Loucy (cell line): Measurements from ENCODE around the gene USP11.

Experiments used
- H2AFZ ChIP-seq: fragments of 200-600 bp; sonication (generic); 2 replicates; pipeline ENCODE4 v1.6.0; 2016; ENCODE audit warnings: antibody characterized with exemption, mild to moderate bottlenecking, low read length, moderate library complexity
- H3F3A ChIP-seq: fragments of 200-600 bp; 2 replicates; pipeline ENCODE4 v1.6.0; 2016; ENCODE audit warnings: antibody characterized with exemption, low read depth, mild to moderate bottlenecking
- H3K27me3 ChIP-seq: fragments of 200-600 bp; sonication (generic); 2 replicates; pipeline ENCODE4 v1.6.1; 2014; ENCODE audit warnings: low read length, mild to moderate bottlenecking; ENCODE audit not compliant: insufficient read depth, poor library complexity, severe bottlenecking
- H3K36me3 ChIP-seq: fragments of 200-600 bp; sonication (generic); 2 replicates; pipeline ENCODE4 v1.6.1; 2016; ENCODE audit warnings: low read length; ENCODE audit not compliant: insufficient read depth
- H3K4me1 ChIP-seq: fragments of 200-600 bp; sonication (generic); 2 replicates; pipeline ENCODE4 v1.5.1; 2014; ENCODE audit warnings: low read length, mild to moderate bottlenecking; ENCODE audit not compliant: insufficient read depth, poor library complexity, severe bottlenecking
- H3K4me2 ChIP-seq: fragments of 200-600 bp; sonication (generic); 2 replicates; pipeline ENCODE4 v1.6.0; 2014; ENCODE audit warnings: antibody characterized with exemption, low read length, low read depth, mild to moderate bottlenecking; ENCODE audit not compliant: poor library complexity, severe bottlenecking
- H3K4me3 ChIP-seq: fragments of 200-600 bp; sonication (generic); 2 replicates; pipeline ENCODE4 v1.5.1; 2014; ENCODE audit warnings: low read length, mild to moderate bottlenecking, mixed read lengths; ENCODE audit not compliant: poor library complexity, severe bottlenecking
- H3K79me2 ChIP-seq: fragments of 200-600 bp; sonication (generic); 2 replicates; pipeline ENCODE4 v1.6.1; 2014; ENCODE audit warnings: low read length; ENCODE audit not compliant: insufficient read depth
- H3K9ac ChIP-seq: fragments of 200-600 bp; sonication (generic); 2 replicates; pipeline ENCODE4 v1.6.0; 2014; ENCODE audit warnings: mild to moderate bottlenecking, low read depth, low read length, moderate library complexity; ENCODE audit not compliant: poor library complexity, severe bottlenecking
- H3K9me2 ChIP-seq: fragments of 200-600 bp; sonication (generic); replicated peaks from 2 replicates; pipeline ENCODE4 v1.6.1; 2016; ENCODE audit warnings: low read depth, low read length, mixed read lengths
- H3K9me3 ChIP-seq: fragments of 200-600 bp; sonication (generic); 2 replicates; pipeline ENCODE4 v1.6.1; 2014; ENCODE audit warnings: mild to moderate bottlenecking, antibody characterized with exemption, low read length, low read depth; ENCODE audit not compliant: insufficient read depth
- H4K20me1 ChIP-seq: fragments of 200-600 bp; sonication (generic); 2 replicates; pipeline ENCODE4 v1.6.0; 2014; ENCODE audit warnings: antibody characterized with exemption, low read length, mild to moderate bottlenecking; ENCODE audit not compliant: insufficient read depth, poor library complexity, severe bottlenecking
- EZH2phosphoT487 ChIP-seq: fragments of 200-600 bp; IDR thresholded peaks from 2 replicates; pipeline ENCODE4 v1.6.1; 2018; ENCODE audit warnings: antibody characterized with exemption, mild to moderate bottlenecking, moderate library complexity, borderline replicate concordance
- TF ChIP-seq, protein P1 (sequence below): fragments of 200-600 bp; sonication (generic); conservative IDR thresholded peaks from 2 replicates; pipeline ENCODE4 v1.5.1; 2014; ENCODE audit warnings: mild to moderate bottlenecking, antibody characterized with exemption, low read length

Gene USP11

GRCh38 chrX:47193475-47194193 is 39.2 kb upstream of the USP11 start, which contains the start of gene UBA1:
UBA1 (plus strand) TSS chrX:47193829; CDS start chrX:47198803, 4,974 bp downstream.
- TF ChIP-seq EZH2phosphoT487, result no peak
- TF ChIP-seq, protein P1, sequence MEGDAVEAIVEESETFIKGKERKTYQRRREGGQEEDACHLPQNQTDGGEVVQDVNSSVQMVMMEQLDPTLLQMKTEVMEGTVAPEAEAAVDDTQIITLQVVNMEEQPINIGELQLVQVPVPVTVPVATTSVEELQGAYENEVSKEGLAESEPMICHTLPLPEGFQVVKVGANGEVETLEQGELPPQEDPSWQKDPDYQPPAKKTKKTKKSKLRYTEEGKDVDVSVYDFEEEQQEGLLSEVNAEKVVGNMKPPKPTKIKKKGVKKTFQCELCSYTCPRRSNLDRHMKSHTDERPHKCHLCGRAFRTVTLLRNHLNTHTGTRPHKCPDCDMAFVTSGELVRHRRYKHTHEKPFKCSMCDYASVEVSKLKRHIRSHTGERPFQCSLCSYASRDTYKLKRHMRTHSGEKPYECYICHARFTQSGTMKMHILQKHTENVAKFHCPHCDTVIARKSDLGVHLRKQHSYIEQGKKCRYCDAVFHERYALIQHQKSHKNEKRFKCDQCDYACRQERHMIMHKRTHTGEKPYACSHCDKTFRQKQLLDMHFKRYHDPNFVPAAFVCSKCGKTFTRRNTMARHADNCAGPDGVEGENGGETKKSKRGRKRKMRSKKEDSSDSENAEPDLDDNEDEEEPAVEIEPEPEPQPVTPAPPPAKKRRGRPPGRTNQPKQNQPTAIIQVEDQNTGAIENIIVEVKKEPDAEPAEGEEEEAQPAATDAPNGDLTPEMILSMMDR, result peak; percentile 58
- Histone ChIP-seq H2AFZ (0 out of 2 replicates have a peak within 1 kb of the TSS, but pooled peaks have one; percentile 49), H3K9ac (peak within 1 kb of the TSS; percentile 96), H3K27me3 (peaks cover 5% of the 10 kb centered on the region), H3K4me2 (peak within 1 kb of the TSS; percentile 92), H4K20me1 (peaks cover 36% of the 10 kb centered on the region), H3K9me2 (no peaks in the 10 kb centered on the region), H3K4me1 (peaks cover 28% of the 10 kb centered on the region), H3F3A (no peaks in the 10 kb centered on the region), H3K9me3 (no peaks in the 10 kb centered on the region), H3K36me3 (peaks cover 3% of the 10 kb centered on the region; the same call in 1 of the 2 replicates), H3K4me3 (peak within 1 kb of the TSS; percentile 97), H3K79me2 (peaks cover 63% of the 10 kb centered on the region)

- H3K4me1 ChIP-seq, result peaks cover 28% of the 10 kb centered on the region
- H3K79me2 ChIP-seq, result peaks cover 70% of the 10 kb centered on the region
- TF ChIP-seq EZH2phosphoT487, result no peak
- TF ChIP-seq, protein P1, result no peak
- H3F3A ChIP-seq, result no peaks in the 10 kb centered on the region
- peaks cover 5% of the 10 kb centered on the region for H3K27me3 ChIP-seq
- peak overlapping the region; percentile 97 for H3K4me3 ChIP-seq
- H3K9ac ChIP-seq, result peak overlapping the region; percentile 96
- H3K9me3 ChIP-seq, result no peaks in the 10 kb centered on the region
- peak overlapping the region; percentile 92 for H3K4me2 ChIP-seq
- peaks cover 10% of the 10 kb centered on the region; the same call in 1 of the 2 replicates for H3K36me3 ChIP-seq
- H2AFZ ChIP-seq, result no peak overlapping the region
- H3K9me2 ChIP-seq, result no peaks in the 10 kb centered on the region
- H4K20me1 ChIP-seq, result peaks cover 40% of the 10 kb centered on the region
Measured at GRCh38 chrX:47194194-47194787, 38.5 kb upstream of the USP11 start.

GRCh38 chrX:47196098-47196497 is 36.7 kb upstream of the USP11 start:
- Histone ChIP-seq H3K36me3 (peaks cover 25% of the 10 kb centered on the region; the same call in 1 of the 2 replicates), H4K20me1 (peaks cover 40% of the 10 kb centered on the region), H3K27me3 (peaks cover 5% of the 10 kb centered on the region), H2AFZ (no peak overlapping the region), H3K9ac (peak overlapping the region; percentile 96), H3F3A (no peaks in the 10 kb centered on the region), H3K4me1 (peaks cover 28% of the 10 kb centered on the region), H3K4me2 (peak overlapping the region; percentile 92), H3K4me3 (peak overlapping the region; percentile 97), H3K9me2 (no peaks in the 10 kb centered on the region), H3K9me3 (no peaks in the 10 kb centered on the region), H3K79me2 (peaks cover 69% of the 10 kb centered on the region)
- TF ChIP-seq, protein P1, result no peak
- no peak for TF ChIP-seq EZH2phosphoT487
